ENCODE results near the gene JKAMP.

DNA sequence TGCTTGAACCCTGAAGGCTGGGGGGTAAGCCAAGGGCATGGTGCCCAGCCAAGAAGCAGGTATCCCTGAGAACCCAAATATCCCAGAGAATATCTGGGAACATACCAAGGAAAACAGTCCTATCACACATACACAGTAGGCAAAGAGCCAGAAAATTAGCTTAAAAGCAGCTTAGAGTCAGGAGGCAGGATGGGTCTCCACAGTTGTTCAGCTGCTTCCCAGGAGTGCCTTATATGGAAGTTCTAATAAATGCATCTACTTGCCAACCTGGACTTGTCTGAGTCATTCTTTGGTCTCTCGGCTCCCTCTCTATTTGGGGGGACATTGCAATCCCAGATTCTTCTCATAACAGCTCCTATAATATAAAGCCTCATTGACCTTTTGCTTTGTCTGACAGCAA, 10.1 kb upstream of the JKAMP start:
- TF ChIP-seq EZH2phosphoT487 (IDR thresholded peaks at IDR 0.05; ENCODE audit: low read depth): no peak
- TF ChIP-seq, protein P1, sequence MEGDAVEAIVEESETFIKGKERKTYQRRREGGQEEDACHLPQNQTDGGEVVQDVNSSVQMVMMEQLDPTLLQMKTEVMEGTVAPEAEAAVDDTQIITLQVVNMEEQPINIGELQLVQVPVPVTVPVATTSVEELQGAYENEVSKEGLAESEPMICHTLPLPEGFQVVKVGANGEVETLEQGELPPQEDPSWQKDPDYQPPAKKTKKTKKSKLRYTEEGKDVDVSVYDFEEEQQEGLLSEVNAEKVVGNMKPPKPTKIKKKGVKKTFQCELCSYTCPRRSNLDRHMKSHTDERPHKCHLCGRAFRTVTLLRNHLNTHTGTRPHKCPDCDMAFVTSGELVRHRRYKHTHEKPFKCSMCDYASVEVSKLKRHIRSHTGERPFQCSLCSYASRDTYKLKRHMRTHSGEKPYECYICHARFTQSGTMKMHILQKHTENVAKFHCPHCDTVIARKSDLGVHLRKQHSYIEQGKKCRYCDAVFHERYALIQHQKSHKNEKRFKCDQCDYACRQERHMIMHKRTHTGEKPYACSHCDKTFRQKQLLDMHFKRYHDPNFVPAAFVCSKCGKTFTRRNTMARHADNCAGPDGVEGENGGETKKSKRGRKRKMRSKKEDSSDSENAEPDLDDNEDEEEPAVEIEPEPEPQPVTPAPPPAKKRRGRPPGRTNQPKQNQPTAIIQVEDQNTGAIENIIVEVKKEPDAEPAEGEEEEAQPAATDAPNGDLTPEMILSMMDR (IDR thresholded peaks at IDR 0.05; ENCODE audit: low read depth, low read length): no peak
